HEK293 (cell line): ENCODE data around the gene FANCC.
A peak's percentile ranks its signal among the peaks of the same experiment; 100 is the strongest.

ENCODE experiments used
- CTCF ChIA-PET: fragments of 350-600 bp; formaldehyde crosslinking; extraction: SDS; loops from one replicate; lab custom pipeline; 2021; ENCODE audit warnings: antibody characterized with exemption; lab: Yijun Ruan, JAX
- POLR2A ChIA-PET: fragments of 300-600 bp; formaldehyde crosslinking; extraction: SDS; loops from one replicate; lab custom pipeline; 2020; ENCODE audit warnings: antibody characterized with exemption, inconsistent platforms; lab: Yijun Ruan, JAX
- H3K27ac ChIP-seq: fragments of 200-500 bp; sonication (Bioruptor generic); 2 replicates; pipeline ENCODE4 v1.5.1; 2014; ENCODE audit warnings: low read depth, low read length, control low read depth, inconsistent platforms; ENCODE audit errors: extremely low read depth
- H3K36me3 ChIP-seq, 2 experiments: fragments of 200-500 bp in 1 of 2; sonication (Bioruptor generic) in 1 of 2; 1 replicate in 1 of 2; 2 replicates in 1 of 2; pipeline ENCODE4 v1.5.1; 2014 to 2017; ENCODE audit warnings: inconsistent platforms in 2 of 2, low read length in 2 of 2; ENCODE audit not compliant: control insufficient read depth in 2 of 2, insufficient read depth in 1 of 2
- H3K4me1 ChIP-seq: fragments of 200-500 bp; sonication (Bioruptor generic); 2 replicates; pipeline ENCODE4 v1.5.1; 2014; ENCODE audit warnings: mild to moderate bottlenecking, low read length, inconsistent platforms; ENCODE audit not compliant: control insufficient read depth, insufficient read depth
- H3K4me3 ChIP-seq: 2 replicates; pipeline ENCODE4 v1.5.1; 2011; ENCODE audit warnings: low read depth, mild to moderate bottlenecking, control low read depth, low read length, moderate library complexity
- H3K9me3 ChIP-seq: fragments of 200-500 bp; sonication (Bioruptor generic); 2 replicates; pipeline ENCODE4 v1.5.1; 2014; ENCODE audit warnings: low read depth, low read length, inconsistent platforms; ENCODE audit not compliant: control insufficient read depth, insufficient read depth
- CTCF ChIP-seq: fragments of 450-650 bp; formaldehyde crosslinking; IDR thresholded peaks from 2 replicates; pipeline ENCODE4 v1.5.1; 2016; ENCODE audit warnings: missing biosample characterization, missing genetic modification characterization
- ELK4 ChIP-seq: IDR thresholded peaks from 2 replicates; pipeline ENCODE4 v1.6.1; 2011; ENCODE audit warnings: mild to moderate bottlenecking, low read depth, low read length, borderline replicate concordance
- KLF7 ChIP-seq: fragments of 450-650 bp; formaldehyde crosslinking; IDR thresholded peaks from 2 replicates; pipeline ENCODE4 v1.5.1; 2016; ENCODE audit warnings: missing biosample characterization, missing genetic modification characterization, borderline replicate concordance
- SETDB1 ChIP-seq: IDR thresholded peaks from one replicate; pipeline ENCODE4 v1.6.1; 2017; ENCODE audit warnings: mild to moderate bottlenecking, low read length, moderate library complexity, mixed read lengths; ENCODE audit not compliant: insufficient read length
- WT1 ChIP-seq: fragments of 450-650 bp; formaldehyde crosslinking; IDR thresholded peaks from 2 replicates; pipeline ENCODE4 v1.5.1; 2016; ENCODE audit warnings: missing biosample characterization, missing genetic modification characterization
- ZBTB1 ChIP-seq: fragments of 450-650 bp; formaldehyde crosslinking; IDR thresholded peaks from 2 replicates; pipeline ENCODE4 v1.5.1; 2016; ENCODE audit warnings: missing biosample characterization, missing genetic modification characterization
- ZBTB48 ChIP-seq: fragments of 450-650 bp; formaldehyde crosslinking; IDR thresholded peaks from 2 replicates; pipeline ENCODE4 v1.5.1; 2016; ENCODE audit warnings: missing biosample characterization, missing genetic modification characterization
- ZIC2 ChIP-seq: fragments of 450-650 bp; formaldehyde crosslinking; IDR thresholded peaks from 2 replicates; pipeline ENCODE4 v1.5.1; 2016; ENCODE audit warnings: missing biosample characterization, missing genetic modification characterization
- ZNF121 ChIP-seq: fragments of 450-650 bp; formaldehyde crosslinking; IDR thresholded peaks from 2 replicates; pipeline ENCODE4 v1.5.1; 2016; ENCODE audit warnings: missing biosample characterization, missing genetic modification characterization
- ZNF132 ChIP-seq: fragments of 450-650 bp; formaldehyde crosslinking; IDR thresholded peaks from 2 replicates; pipeline ENCODE4 v1.5.1; 2017; ENCODE audit warnings: missing biosample characterization, missing genetic modification characterization, borderline replicate concordance
- ZNF155 ChIP-seq: fragments of 450-650 bp; formaldehyde crosslinking; IDR thresholded peaks from 2 replicates; pipeline ENCODE4 v1.5.1; 2016; ENCODE audit warnings: missing biosample characterization, missing genetic modification characterization
- ZNF175 ChIP-seq: fragments of 450-650 bp; formaldehyde crosslinking; IDR thresholded peaks from 2 replicates; pipeline ENCODE4 v1.5.1; 2016; ENCODE audit warnings: missing biosample characterization, missing genetic modification characterization
- ZNF350 ChIP-seq: fragments of 450-650 bp; formaldehyde crosslinking; IDR thresholded peaks from 2 replicates; pipeline ENCODE4 v1.5.0; 2017; ENCODE audit warnings: missing biosample characterization, mild to moderate bottlenecking, missing genetic modification characterization
- ZNF362 ChIP-seq: fragments of 450-650 bp; formaldehyde crosslinking; IDR thresholded peaks from 2 replicates; pipeline ENCODE4 v1.5.1; 2016; ENCODE audit warnings: missing biosample characterization, missing genetic modification characterization
- ZNF423 ChIP-seq: fragments of 450-650 bp; formaldehyde crosslinking; IDR thresholded peaks from 2 replicates; pipeline ENCODE4 v1.5.1; 2016; ENCODE audit warnings: missing biosample characterization, missing genetic modification characterization
- ZNF488 ChIP-seq: fragments of 450-650 bp; formaldehyde crosslinking; IDR thresholded peaks from 2 replicates; pipeline ENCODE4 v1.5.1; 2016; ENCODE audit warnings: missing biosample characterization, missing genetic modification characterization
- ZNF544 ChIP-seq: fragments of 450-650 bp; formaldehyde crosslinking; IDR thresholded peaks from 2 replicates; pipeline ENCODE4 v1.5.0; 2017; ENCODE audit warnings: missing biosample characterization, missing genetic modification characterization
- ZNF558 ChIP-seq: fragments of 450-650 bp; formaldehyde crosslinking; IDR thresholded peaks from 2 replicates; pipeline ENCODE4 v1.5.1; 2016; ENCODE audit warnings: missing biosample characterization, missing genetic modification characterization
- ZNF626 ChIP-seq: fragments of 450-650 bp; sonication (Bioruptor Pico); formaldehyde crosslinking; IDR thresholded peaks from 2 replicates; pipeline ENCODE4 v1.5.1; 2018; ENCODE audit warnings: missing biosample characterization, missing genetic modification characterization, inconsistent platforms
- ZNF654 ChIP-seq: fragments of 450-650 bp; formaldehyde crosslinking; IDR thresholded peaks from 2 replicates; pipeline ENCODE4 v1.5.1; 2016; ENCODE audit warnings: low read depth, missing biosample characterization, missing genetic modification characterization
- ZNF658 ChIP-seq: fragments of 450-650 bp; formaldehyde crosslinking; IDR thresholded peaks from 2 replicates; pipeline ENCODE4; 2016; ENCODE audit warnings: missing biosample characterization, missing genetic modification characterization
- ZNF701 ChIP-seq: fragments of 450-650 bp; formaldehyde crosslinking; IDR thresholded peaks from 2 replicates; pipeline ENCODE4 v1.5.1; 2016; ENCODE audit warnings: missing biosample characterization, missing genetic modification characterization
- ZSCAN18 ChIP-seq: fragments of 450-650 bp; formaldehyde crosslinking; IDR thresholded peaks from 2 replicates; pipeline ENCODE4 v1.5.1; 2016; ENCODE audit warnings: missing biosample characterization, missing genetic modification characterization

The FANCC gene

GRCh38 chr9:95073042-95073607, 244.4 kb downstream of the FANCC start:
- H3K4me1 ChIP-seq, result no peaks in the 10 kb centered on the region
- H3K36me3 ChIP-seq, result peaks cover 0 to 10% of the 10 kb centered on the region in 2 experiments; a peak in 1 of 3 replicates
- peak; percentile 25; the same call in 1 of the 2 replicates for TF ChIP-seq CTCF (tag by site-specific recombination)
- TF ChIP-seq ZNF132 (tag by site-specific recombination), result no peak
- H3K9me3 ChIP-seq, result no peaks in the 10 kb centered on the region
- ChIA-PET POLR2A (no interaction called here), CTCF (interaction anchor here (0.6 to 1.6 kb wide), 5 partner anchors 14 to 392 kb away, joined by 3 to 6 read pairs (median 5); no protein-coding TSS in a partner anchor)
- no peak overlapping the region for H3K4me3 ChIP-seq
- H3K27ac ChIP-seq, result no peak overlapping the region

- CTCF ChIA-PET, result interaction anchor here (1.2 to 1.6 kb wide), 2 partner anchors 23 to 291 kb away, joined by 4 to 6 read pairs; no protein-coding TSS in a partner anchor
- Histone ChIP-seq H3K9me3 (no peaks in the 10 kb centered on the region), H3K4me1 (no peaks in the 10 kb centered on the region), H3K4me3 (no peak overlapping the region), H3K36me3 (peaks cover 0 to 14% of the 10 kb centered on the region in 2 experiments; a peak in 1 of 3 replicates), H3K27ac (no peak overlapping the region)
- TF ChIP-seq ZNF121 (no peak), KLF7 (no peak), ZNF626 (tag by site-specific recombination) (no peak), ZSCAN18 (tag by site-specific recombination) (no peak), ZBTB48 (tag by site-specific recombination) (no peak), ZNF362 (tag by site-specific recombination) (no peak), ZNF701 (no peak)
- POLR2A ChIA-PET, result no interaction called here
Observed at GRCh38 chr9:95071925-95072324, 245.6 kb downstream of the FANCC start.

GRCh38 chr9:95071450-95071849, 246.1 kb downstream of the FANCC start:
- Histone ChIP-seq H3K4me1 (no peaks in the 10 kb centered on the region), H3K36me3 (peaks cover 0 to 14% of the 10 kb centered on the region in 2 experiments; a peak in 1 of 3 replicates), H3K4me3 (no peak overlapping the region), H3K9me3 (no peaks in the 10 kb centered on the region), H3K27ac (no peak overlapping the region)
- TF ChIP-seq ZNF423 (tag by site-specific recombination), result no peak
- CTCF ChIA-PET, result no interaction called here
- POLR2A ChIA-PET, result no interaction called here

GRCh38 chr9:95070549-95071021, 246.9 kb downstream of the FANCC start:
- H3K4me1 ChIP-seq, result no peaks in the 10 kb centered on the region
- no peak overlapping the region for H3K4me3 ChIP-seq
- ChIA-PET POLR2A (no interaction called here), CTCF (interaction anchor here (0.5 to 0.6 kb wide), 2 partner anchors 110 to 338 kb away, joined by 3 to 5 read pairs; no protein-coding TSS in a partner anchor)
- H3K36me3 ChIP-seq, result peaks cover 0 to 16% of the 10 kb centered on the region in 2 experiments; a peak in 1 of 3 replicates
- no peak overlapping the region for H3K27ac ChIP-seq
- no peaks in the 10 kb centered on the region for H3K9me3 ChIP-seq
- no peak for TF ChIP-seq ZNF654 (tag by site-specific recombination)
- TF ChIP-seq ZNF155 (tag by site-specific recombination), result no peak
- TF ChIP-seq ZBTB1 (tag by site-specific recombination), result no peak
- TF ChIP-seq ZNF488 (tag by site-specific recombination), result no peak
- TF ChIP-seq ZNF350 (tag by site-specific recombination), result no peak
- TF ChIP-seq ZIC2, result no peak
- no peak for TF ChIP-seq ZNF175 (tag by site-specific recombination)
- no peak for TF ChIP-seq WT1 (tag by site-specific recombination)
- TF ChIP-seq SETDB1, result no peak
- no peak for TF ChIP-seq ZNF544 (tag by site-specific recombination)
- no peak for TF ChIP-seq ELK4
- TF ChIP-seq ZNF658 (tag by site-specific recombination), result no peak
- TF ChIP-seq ZNF558 (tag by site-specific recombination), result no peak
